NCI-H82 treated with DMSO at 0.1 percent for 48 hours (cell line): ENCODE data around the gene TSHZ1.

Experiments
- DNase-seq: peaks from one replicate; lab custom pipeline; 2025; ENCODE audit not compliant: unreplicated experiment; lab: John Stamatoyannopoulos, UW

TSHZ1 gene

GRCh38 chr18:75268364-75268646 lies 57.7 kb downstream of the TSHZ1 start:
- no peak for DNase-seq

GRCh38 chr18:75269124-75269680 lies 58.6 kb downstream of the TSHZ1 start:
- DNase-seq, result peak; percentile 17

- no peak for DNase-seq
Measured at GRCh38 chr18:75269696-75270095, 59.1 kb downstream of the TSHZ1 start.

GRCh38 chr18:75271952-75272351 lies 61.4 kb downstream of the TSHZ1 start:
- DNase-seq, result no peak

- no peak for DNase-seq
Measured at GRCh38 chr18:75273817-75274216, 63.2 kb downstream of the TSHZ1 start.

GRCh38 chr18:75275226-75275625 lies 64.6 kb downstream of the TSHZ1 start:
- DNase-seq, result no peak

GRCh38 chr18:75276818-75277609 lies 66.4 kb downstream of the TSHZ1 start:
- no peak for DNase-seq

- DNase-seq, result no peak
Measured at GRCh38 chr18:75277610-75277928, 67.0 kb downstream of the TSHZ1 start.

GRCh38 chr18:75279381-75279780 lies 68.8 kb downstream of the TSHZ1 start:
- no peak for DNase-seq

- no peak for DNase-seq
Measured at GRCh38 chr18:75280427-75281280, 70.1 kb downstream of the TSHZ1 start.

- DNase-seq, result no peak
Measured at GRCh38 chr18:75282746-75283145, 72.1 kb downstream of the TSHZ1 start.

- DNase-seq, result no peak
Measured at GRCh38 chr18:75283731-75284130, 73.1 kb downstream of the TSHZ1 start.

- no peak for DNase-seq
Measured at GRCh38 chr18:75284566-75284965, 74.0 kb downstream of the TSHZ1 start.

- DNase-seq, result no peak
Measured at GRCh38 chr18:75285876-75286275, 75.3 kb downstream of the TSHZ1 start.

GRCh38 chr18:75287006-75287405 lies 76.4 kb downstream of the TSHZ1 start:
- no peak for DNase-seq

GRCh38 chr18:75287700-75288099 lies 77.1 kb downstream of the TSHZ1 start:
- no peak for DNase-seq

- DNase-seq, result no peak
Measured at GRCh38 chr18:75289761-75290160, 79.2 kb downstream of the TSHZ1 start.

- no peak for DNase-seq
Measured at GRCh38 chr18:75290737-75291358, 80.3 kb downstream of the TSHZ1 start.

GRCh38 chr18:75291460-75291859 lies 80.9 kb downstream of the TSHZ1 start:
- no peak for DNase-seq

GRCh38 chr18:75293591-75293990 lies 83.0 kb downstream of the TSHZ1 start:
- DNase-seq, result no peak

- no peak for DNase-seq
Measured at GRCh38 chr18:75297731-75298130, 87.1 kb downstream of the TSHZ1 start.
